Kidney (tissue), 14 donors: ENCODE data around the gene ARX. TPM values are rescaled to one million over a fixed set of nuclear protein-coding genes. Genes with fewer than 3 reads are reported as not detected.

ENCODE experiments used
- DNase-seq, 5 donors: peaks; one replicate each; pipeline ENCODE4 v3.0.0-alpha.2; 2013 to 2020
- FAIRE-seq: peaks from 2 replicates; lab custom pipeline; 2012; peaks lifted over from hg19 to GRCh38; lab: Jason Lieb, UNC
- H3K27ac ChIP-seq, 2 donors: one replicate each; pipeline ENCODE4 v1.7.0; 2013; ENCODE audit warnings: low read depth in 2 of 2, low read length in 2 of 2, inconsistent platforms in 1 of 2
- H3K27me3 ChIP-seq: one replicate; pipeline ENCODE4 v1.7.1; 2013; ENCODE audit warnings: low read length, inconsistent platforms; ENCODE audit not compliant: control insufficient read depth, insufficient read depth
- H3K36me3 ChIP-seq, 3 donors: one replicate each; pipeline versions ENCODE4 v1.7.0 to v1.7.1; 2013; ENCODE audit warnings: low read length in 3 of 3, control low read depth in 1 of 3, inconsistent platforms in 1 of 3; ENCODE audit not compliant: insufficient read depth in 3 of 3, control insufficient read depth in 2 of 3
- H3K4me1 ChIP-seq, 3 donors: one replicate each; pipeline versions ENCODE4 v1.7.0 to v1.7.1; 2013; ENCODE audit warnings: low read length in 3 of 3, inconsistent platforms in 1 of 3, low read depth in 1 of 3; ENCODE audit not compliant: control insufficient read depth in 2 of 3, insufficient read depth in 2 of 3
- H3K4me3 ChIP-seq, 3 donors: one replicate each; pipeline versions ENCODE4 v1.7.0 to v1.8.1; 2013; ENCODE audit warnings: low read length in 3 of 3, control low read depth in 1 of 3, inconsistent platforms in 1 of 3
- H3K9ac ChIP-seq, 3 donors: one replicate each; pipeline versions ENCODE4 v1.7.0 to v1.7.1; 2013; ENCODE audit warnings: low read length in 3 of 3, control low read depth in 1 of 3, inconsistent platforms in 1 of 3
- H3K9me3 ChIP-seq, 3 donors: one replicate each; pipeline versions ENCODE4 v1.7.0 to v1.7.1; 2013; ENCODE audit warnings: low read length in 3 of 3, control low read depth in 1 of 3, inconsistent platforms in 1 of 3; ENCODE audit not compliant: control insufficient read depth in 2 of 3, insufficient read depth in 1 of 3
- intact Hi-C: fragments of 100-400 bp; cut with DNase I; formaldehyde crosslinking; loops from one replicate; pipeline ENCODE4 v1.11.1; 2022
- polyA plus RNA-seq: library from polyadenylated mRNA; stranded (reverse); fragments of 350-450 nt; fragmentation: Illumina TruSeq; extraction: RNeasy Lipid Tissue Mini Kit (QIAGEN cat#74804); gene quantifications from one replicate; pipeline ENCODE4 v1.2.3, GENCODE V29; 2014; ENCODE audit warnings: low read depth, low replicate concordance; ENCODE audit not compliant: insufficient read depth
- total RNA-seq: library from RNA; stranded (reverse); fragmentation: NEBNext Ultra II Directional; extraction: Animal tissue kit (Norgen Biotek cat#: 25700); gene quantifications from one replicate; pipeline ENCODE4 v1.2.1, GENCODE V29; 2021
- TF ChIP-seq, protein P1 (sequence below): IDR thresholded peaks from 3 replicates; pipeline ENCODE4 v1.5.1; 2012; ENCODE audit warnings: mild to moderate bottlenecking, moderate library complexity, borderline replicate concordance; ENCODE audit not compliant: insufficient read depth; ENCODE audit errors: extremely low read depth
- donor health status: control.
- donor health status: control.
- donor health status: control.
- donor health status: control.
- donor health status: control.
- donor health status: DM: yes; HTN: yes; CAD: no.
- donor health status: Normal renal cell carcinoma (clear cell type).

ARX gene
- total and polyA plus RNA-seq, 2 donors from 2014 or later = 0.13 to 0.31 TPM

DNA sequence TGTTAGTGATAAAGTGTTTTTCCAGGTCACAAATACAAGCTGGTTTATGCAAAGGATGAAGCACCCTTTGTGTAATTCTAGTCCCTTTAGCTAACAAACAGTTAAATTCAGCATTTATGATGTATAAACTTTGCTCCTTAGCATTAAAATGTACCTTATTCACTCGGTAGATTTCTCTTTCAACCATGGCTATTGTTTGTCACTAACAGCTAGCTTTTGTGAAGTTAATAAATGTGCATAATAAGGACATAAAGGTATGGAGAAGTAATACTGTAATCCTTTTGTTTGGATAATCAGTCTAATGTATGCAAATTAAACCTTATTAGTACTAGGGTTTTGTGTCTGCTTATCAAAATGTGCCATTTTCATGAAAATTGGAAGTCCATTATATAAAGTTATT is 34.2 kb upstream of the ARX start:
- Histone ChIP-seq H3K9me3 (no peaks in the 10 kb centered on the region), H3K4me3 (no peak overlapping the region), H3K27ac (no peak overlapping the region), H3K4me1 (no peaks in the 10 kb centered on the region), H3K36me3 (no peaks in the 10 kb centered on the region), H3K9ac (no peak overlapping the region), H3K27me3 (no peaks in the 10 kb centered on the region)
- no peak for DNase-seq
- TF ChIP-seq, protein P1, sequence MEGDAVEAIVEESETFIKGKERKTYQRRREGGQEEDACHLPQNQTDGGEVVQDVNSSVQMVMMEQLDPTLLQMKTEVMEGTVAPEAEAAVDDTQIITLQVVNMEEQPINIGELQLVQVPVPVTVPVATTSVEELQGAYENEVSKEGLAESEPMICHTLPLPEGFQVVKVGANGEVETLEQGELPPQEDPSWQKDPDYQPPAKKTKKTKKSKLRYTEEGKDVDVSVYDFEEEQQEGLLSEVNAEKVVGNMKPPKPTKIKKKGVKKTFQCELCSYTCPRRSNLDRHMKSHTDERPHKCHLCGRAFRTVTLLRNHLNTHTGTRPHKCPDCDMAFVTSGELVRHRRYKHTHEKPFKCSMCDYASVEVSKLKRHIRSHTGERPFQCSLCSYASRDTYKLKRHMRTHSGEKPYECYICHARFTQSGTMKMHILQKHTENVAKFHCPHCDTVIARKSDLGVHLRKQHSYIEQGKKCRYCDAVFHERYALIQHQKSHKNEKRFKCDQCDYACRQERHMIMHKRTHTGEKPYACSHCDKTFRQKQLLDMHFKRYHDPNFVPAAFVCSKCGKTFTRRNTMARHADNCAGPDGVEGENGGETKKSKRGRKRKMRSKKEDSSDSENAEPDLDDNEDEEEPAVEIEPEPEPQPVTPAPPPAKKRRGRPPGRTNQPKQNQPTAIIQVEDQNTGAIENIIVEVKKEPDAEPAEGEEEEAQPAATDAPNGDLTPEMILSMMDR = no peak
- intact Hi-C loops = no loop called here
- no peak for FAIRE-seq

DNA sequence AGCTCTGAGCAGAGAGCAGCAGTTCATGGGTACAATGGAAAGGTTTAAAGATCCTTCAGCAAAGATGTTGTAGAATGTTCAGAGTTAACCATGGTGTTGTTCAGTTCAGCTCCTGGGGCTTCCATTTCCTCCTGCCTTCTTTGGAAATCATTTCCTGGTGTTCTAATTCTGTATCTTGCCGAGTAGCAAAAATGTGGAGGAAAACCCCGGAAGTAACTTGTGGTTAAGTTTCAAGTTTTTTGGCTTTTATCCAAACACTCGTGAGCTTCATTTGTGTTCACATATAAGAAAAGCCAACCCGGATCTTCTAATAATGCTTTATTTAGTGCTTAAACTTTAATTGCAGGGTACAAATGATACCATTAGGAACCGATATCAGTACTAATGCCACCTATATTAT is 33.6 kb upstream of the ARX start:
- H3K36me3 ChIP-seq = no peaks in the 10 kb centered on the region
- DNase-seq (peak in 1 of 5 donors; percentile 16), FAIRE-seq (no peak)
- no peaks in the 10 kb centered on the region for H3K27me3 ChIP-seq
- no peaks in the 10 kb centered on the region for H3K4me1 ChIP-seq
- intact Hi-C loops = no loop called here
- H3K9ac ChIP-seq = no peak overlapping the region
- no peaks in the 10 kb centered on the region for H3K9me3 ChIP-seq
- H3K4me3 ChIP-seq = no peak overlapping the region
- no peak overlapping the region for H3K27ac ChIP-seq
- TF ChIP-seq, protein P1 = no peak

DNA sequence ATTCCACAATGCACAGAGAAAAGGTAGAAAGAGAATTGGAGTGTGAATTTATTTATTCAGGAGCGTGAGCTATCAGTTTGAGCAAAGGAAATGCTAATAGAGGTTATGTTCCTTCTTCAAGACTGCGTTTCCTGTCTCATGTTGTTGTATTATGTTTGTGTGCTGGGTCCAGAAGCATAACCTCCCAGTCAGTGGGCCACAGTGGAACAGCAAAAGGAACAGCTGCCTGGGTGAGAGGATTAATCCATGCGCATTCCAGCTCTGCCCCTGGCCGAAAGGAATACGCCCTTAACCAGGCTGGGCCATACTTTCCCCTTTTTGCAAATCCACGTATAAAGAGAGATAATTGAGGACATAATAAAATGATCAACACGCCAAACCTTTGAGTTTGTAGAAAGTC is 32.4 kb upstream of the ARX start:
- DNase-seq (no peak), FAIRE-seq (no peak)
- Histone ChIP-seq H3K36me3 (no peaks in the 10 kb centered on the region), H3K9me3 (no peaks in the 10 kb centered on the region), H3K4me1 (no peaks in the 10 kb centered on the region), H3K4me3 (no peak overlapping the region), H3K27ac (no peak overlapping the region), H3K9ac (no peak overlapping the region), H3K27me3 (no peaks in the 10 kb centered on the region)
- intact Hi-C loops = no loop called here
- TF ChIP-seq, protein P1 = no peak

DNA sequence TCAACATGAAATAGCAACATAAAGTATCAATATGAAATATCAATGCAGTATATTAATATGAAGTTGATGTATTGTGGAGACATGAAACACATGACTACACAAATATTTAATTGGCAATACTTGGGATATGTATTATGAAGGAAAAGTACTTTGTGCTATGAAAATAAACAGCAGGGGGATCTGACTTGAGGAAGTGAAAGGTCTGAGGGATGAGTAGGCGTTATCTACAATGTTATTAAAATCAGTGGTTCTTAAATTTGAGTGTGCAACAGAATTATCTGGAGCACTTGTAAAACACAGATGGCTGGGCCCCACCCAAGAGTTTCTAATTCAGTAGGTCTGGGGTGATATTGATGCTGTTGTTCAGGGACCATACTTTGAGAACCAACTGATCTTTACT is 27.4 kb upstream of the ARX start:
- TF ChIP-seq, protein P1 = no peak
- no peaks in the 10 kb centered on the region for H3K9me3 ChIP-seq
- no peaks in the 10 kb centered on the region for H3K27me3 ChIP-seq
- intact Hi-C loops = no loop called here
- no peak overlapping the region for H3K27ac ChIP-seq
- H3K4me3 ChIP-seq = no peak overlapping the region
- DNase-seq (no peak), FAIRE-seq (peak; percentile 15)
- no peaks in the 10 kb centered on the region for H3K4me1 ChIP-seq
- H3K36me3 ChIP-seq = no peaks in the 10 kb centered on the region
- H3K9ac ChIP-seq = no peak overlapping the region
